ENCODE measurements around the gene CDC42SE1.

Gene CDC42SE1

DNA sequence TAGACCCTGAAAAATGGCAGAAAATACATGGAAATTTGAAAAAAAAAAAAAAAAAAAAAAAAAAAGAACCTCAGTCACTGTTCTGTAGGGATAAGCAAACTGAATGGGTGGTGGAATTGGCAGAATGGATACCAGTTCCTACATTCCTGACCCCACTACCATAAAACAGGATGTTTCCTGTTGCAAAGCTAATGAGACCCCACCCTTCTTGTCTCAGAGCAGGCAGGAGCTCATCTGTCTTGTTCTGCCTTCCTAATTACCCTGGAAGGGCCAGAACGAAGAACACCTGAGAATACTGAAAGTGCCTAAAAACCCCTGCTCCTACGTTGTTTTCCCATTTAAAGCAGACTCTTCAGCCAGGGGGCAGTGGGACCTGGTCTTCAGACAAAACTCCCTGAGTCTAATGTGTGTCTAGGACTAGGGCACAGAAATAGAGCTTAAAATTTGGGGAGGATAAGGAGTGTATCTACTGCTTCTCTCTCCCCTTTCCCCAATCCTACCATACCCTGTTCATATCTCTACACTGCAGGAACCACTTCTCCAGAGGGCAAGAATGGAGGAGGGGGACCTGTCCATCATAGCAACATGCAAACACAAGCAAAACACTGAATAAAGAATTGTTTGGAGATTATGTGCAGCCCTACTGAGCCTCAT, 7.9 kb downstream of the CDC42SE1 start:
- no peak for DNase-seq

DNA sequence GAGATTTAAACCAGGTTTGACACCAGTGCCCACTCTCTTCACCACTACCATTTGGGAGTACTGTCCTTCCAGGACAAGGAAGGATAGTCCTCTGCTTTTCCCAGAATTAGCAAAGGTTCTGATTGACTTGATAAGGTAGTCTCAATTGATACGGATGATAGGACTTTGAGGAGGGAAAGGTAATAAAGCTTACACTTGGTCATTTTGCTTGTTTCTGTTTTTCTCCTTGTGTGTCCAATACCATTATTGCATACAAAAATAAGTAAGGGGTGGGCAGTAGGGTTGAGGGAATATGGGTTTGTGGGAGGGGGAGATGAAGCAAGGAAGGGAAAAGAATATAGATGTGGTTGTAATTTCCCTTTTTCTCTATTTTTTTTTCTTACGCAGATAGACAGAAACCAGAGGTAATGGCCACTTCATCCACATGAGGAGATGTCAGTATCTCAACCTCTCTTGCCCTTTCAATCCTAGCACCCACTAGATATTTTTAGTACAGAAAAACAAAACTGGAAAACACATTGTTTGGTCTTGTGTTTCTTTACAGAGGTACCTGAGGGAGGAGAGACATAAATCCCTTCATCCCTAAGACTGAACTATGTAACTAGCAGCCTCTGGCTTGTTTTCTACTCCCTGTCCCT, 9.3 kb downstream of the CDC42SE1 start:
- DNase-seq: no peak

GRCh38 chr1:151049458-151049857, 10.0 kb downstream of the CDC42SE1 start:
- DNase-seq: no peak

DNA sequence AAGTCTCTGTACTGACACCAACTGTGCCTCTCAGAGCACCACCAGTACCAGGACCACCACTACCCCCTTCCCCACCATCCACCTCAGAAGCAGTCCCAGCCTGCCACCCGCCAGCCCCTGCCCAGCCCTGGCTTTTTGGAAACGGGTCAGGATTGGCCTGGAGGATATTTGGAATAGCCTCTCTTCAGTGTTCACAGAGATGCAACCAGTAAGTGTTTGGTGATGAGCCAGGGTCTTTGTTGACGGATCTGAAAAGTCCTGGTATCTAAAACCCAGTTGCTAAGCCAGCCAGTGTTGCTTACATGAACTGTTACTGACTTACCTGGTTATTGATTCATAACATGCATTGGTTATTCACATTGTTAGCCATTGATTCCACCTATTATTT, 10.8 kb downstream of the CDC42SE1 start:
- no peak for DNase-seq

DNA sequence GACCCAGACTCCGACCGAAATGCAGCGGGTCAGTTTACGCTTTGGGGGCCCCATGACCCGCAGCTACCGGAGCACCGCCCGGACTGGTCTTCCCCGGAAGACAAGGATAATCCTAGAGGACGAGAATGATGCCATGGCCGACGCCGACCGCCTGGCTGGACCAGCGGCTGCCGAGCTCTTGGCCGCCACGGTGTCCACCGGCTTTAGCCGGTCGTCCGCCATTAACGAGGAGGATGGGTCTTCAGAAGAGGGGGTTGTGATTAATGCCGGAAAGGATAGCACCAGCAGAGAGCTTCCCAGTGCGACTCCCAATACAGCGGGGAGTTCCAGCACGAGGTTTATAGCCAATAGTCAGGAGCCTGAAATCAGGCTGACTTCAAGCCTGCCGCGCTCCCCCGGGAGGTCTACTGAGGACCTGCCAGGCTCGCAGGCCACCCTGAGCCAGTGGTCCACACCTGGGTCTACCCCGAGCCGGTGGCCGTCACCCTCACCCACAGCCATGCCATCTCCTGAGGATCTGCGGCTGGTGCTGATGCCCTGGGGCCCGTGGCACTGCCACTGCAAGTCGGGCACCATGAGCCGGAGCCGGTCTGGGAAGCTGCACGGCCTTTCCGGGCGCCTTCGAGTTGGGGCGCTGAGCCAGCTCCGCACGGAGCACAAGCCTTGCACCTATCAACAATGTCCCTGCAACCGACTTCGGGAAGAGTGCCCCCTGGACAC, 11.3 kb downstream of the CDC42SE1 start:
- DNase-seq: no peak

- no peak for DNase-seq
These were observed 11.9 kb downstream of the CDC42SE1 start, which contains the start of gene C1orf56 for GRCh38 chr1:151047591-151047924. C1orf56 (plus strand) TSS chr1:151047751; CDS start chr1:151047848, 97 bp downstream.

DNA sequence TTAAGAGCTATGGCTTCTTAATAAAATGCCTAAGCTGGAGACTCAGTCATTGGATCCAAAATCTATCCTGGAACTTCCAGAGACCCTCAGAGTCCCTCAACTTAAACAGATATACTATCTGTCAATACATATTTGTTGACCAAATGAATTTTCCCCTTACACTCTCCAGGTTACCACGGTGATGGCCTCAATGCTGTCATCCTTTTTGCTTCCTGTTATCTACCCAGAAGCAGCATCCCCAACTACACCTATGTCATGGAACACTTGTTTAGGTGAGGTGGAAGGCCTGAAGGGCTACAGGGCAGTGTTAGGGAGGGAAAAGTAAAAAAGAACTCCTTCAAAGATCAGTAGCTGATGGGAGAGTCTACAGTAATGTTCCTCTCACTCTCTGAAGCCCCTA, 16.3 kb downstream of the CDC42SE1 start:
- DNase-seq: no peak

- no peak for DNase-seq
These were observed 19.9 kb downstream of the CDC42SE1 start for GRCh38 chr1:151039521-151039920.

DNA sequence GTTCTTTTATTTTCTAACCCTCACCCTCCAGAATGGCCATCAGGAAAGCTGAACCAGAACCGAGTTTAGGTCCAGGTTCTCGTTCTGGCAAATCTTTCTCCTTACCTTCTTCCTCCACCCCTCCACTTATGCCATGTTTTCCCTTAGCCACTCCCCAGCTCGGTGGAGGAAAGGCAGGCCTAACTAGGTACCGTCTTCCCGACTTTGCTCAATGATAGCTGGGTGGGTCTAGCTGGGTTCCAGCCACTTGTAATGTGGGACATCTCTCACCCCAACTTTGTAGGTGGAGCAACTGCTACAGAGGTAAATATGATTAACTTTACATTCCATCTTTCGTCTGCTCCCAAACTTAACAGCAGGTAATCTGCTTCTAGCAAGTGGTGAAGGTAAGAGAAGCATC, 22.4 kb downstream of the CDC42SE1 start:
- DNase-seq: no peak

DNA sequence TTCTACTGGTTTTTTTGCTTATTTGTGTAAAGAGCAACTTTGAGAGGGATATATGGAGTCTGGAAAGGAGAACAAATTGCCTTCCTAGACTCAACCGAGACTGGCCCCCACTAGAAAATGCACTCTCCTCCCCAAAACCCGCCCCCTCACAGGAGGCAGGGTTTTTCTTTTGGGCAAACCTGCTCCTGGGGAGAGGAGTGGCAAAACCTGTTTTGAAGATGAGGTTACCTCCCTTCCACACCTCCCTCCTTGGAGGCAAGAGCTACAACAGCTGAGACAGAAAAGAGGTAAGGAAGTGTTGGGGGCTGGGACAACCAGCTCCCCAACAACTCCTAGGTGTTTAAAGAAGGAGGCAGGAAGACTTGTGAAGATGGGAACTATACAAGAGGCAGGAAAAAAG, 23.1 kb downstream of the CDC42SE1 start, which contains the start of gene BNIPL:
Gene BNIPL (plus strand): TSS at position 231 of the 400 bp plus-strand sequence. CDS start 140 bp downstream, at position 371.
- DNase-seq: no peak

DNA sequence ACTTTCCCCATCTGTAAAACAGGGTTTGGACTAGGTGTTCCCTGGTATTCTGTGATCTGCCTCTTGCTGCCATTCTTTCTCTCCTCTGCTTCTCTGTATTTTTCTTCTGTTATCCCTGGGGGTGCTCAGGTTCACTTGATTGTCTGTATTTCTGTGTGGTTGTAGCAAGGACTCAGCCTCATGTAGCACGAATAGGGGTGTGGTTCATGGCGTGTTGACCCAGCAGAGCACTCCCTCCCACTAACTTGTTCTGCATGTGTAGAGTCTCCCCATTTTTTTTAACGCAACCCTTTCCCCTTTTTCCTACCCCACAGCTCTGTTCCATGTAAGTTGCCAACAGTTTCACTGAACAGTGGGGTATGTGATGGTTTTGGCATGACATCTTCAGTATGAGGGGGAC, 24.3 kb downstream of the CDC42SE1 start:
- DNase-seq: no peak

DNA sequence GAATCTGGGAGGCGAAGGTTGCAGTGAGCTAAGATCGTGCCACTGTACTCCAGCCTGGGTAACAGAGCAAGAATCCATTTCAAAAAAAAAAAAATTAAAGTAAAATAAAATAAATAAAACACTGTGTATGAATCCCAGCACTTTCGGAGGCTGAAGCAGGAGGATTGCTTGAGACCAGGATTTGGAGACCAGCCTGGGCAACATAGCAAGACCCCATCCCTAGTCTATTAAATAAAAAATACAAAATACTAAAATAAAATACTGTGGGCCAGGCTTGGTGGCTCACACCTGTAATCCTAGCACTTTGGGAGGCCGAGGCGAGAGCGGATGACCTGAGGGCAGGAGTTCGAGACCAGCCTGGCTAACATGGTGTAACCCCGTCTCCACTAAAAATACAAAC, 27.3 kb downstream of the CDC42SE1 start:
- DNase-seq: no peak

DNA sequence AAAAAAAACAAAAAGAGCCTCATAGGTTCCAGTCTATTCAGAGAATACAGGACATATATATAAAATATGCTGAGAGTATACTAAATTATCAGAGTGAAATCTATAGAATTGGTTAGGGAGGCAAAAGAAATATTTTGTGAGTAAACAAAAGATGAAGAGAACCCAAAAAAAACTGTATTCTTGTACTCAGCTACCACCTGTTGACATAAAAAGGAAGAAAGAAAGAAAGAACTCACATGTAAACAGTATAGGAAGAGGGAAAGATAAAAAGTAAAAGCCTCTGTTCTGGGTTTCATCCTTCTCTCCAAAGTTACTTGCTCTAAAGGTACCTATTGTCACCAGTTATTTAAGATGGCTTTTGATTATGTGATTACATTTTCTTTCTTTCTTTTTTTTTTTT, 33.0 kb downstream of the CDC42SE1 start:
- no peak for DNase-seq

- DNase-seq: no peak
These were observed 34.8 kb downstream of the CDC42SE1 start for GRCh38 chr1:151024540-151025146.

DNA sequence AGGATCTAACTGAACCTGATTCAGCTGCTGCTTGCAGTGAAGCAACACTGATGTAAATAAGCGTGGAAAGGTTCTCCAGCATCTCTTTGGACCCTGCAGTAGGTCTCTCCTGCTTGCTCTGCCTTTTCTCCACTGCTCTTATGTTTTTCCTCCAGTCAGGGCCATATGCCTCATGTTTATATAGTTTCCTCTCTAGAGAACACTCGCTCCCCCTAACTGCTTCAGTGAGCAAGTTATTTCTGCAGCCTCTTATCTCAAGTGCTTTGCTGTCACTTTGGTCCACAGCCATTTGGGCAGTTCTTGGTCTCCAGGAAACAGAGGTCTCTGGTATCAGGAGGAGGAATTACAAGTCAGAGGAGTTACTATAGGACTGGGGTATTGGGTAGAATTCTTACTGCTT, 45.9 kb downstream of the CDC42SE1 start:
- no peak for DNase-seq

DNA sequence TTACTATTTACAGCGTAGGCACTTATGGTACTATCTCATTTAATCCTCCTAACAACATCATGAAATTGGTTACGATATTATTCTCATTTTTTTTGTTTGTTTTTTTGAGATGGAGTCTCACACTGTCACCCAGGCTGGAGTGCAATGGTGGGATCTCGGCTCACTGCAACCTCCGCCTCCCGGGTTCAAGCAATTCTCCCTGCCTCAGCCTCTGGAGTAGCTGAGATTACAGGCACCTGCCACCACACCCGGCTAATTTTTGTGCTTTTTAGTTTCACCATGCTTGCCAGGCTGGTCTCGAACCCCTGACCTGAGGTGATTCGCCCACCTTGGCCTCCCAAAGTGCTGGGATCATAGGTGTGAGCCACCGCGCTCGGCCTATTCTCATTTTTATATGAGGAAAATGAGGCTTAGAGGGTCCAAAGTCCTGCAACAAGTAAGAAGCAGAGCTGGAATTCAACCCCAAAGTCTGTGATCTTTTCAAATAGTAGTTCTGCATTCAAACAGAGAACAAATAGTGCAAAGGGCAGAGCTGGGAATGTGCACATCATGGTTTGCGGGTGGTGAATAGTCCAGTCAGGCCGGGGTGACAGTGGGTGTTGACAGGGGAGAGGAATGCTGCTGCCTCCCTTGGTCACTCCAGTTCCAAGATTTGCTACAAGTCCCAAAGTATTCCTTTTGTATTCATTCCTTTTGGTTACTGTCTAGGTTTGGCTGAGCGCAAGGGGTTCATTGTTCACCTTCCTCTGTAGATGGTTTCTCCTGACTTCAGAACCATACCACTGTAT, 46.5 kb downstream of the CDC42SE1 start:
- no peak for DNase-seq

- no peak for DNase-seq
These were observed 48.1 kb downstream of the CDC42SE1 start for GRCh38 chr1:151011154-151011850.

GRCh38 chr1:151010346-151010726, 49.1 kb downstream of the CDC42SE1 start:
- DNase-seq: no peak

- DNase-seq: no peak
These were observed 49.6 kb downstream of the CDC42SE1 start for GRCh38 chr1:151009674-151010345.

DNA sequence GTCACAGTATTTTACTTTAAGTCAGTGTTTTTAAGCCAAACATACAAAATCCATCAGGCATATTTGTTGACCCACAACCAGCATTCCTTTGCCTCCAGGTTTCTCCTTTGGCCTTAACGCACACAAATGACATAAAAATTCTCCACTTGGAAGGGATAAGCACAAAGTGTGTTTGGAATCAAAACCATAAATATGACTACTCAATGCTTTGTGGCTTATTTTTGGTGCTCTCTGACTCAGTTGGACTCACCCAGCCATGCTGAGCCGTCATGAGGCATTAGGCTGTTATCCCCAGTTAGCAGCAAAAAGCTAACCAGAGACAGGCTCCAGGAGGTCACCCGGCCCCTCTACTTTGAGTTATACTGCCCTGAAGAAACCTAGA, 50.2 kb downstream of the CDC42SE1 start:
- DNase-seq: no peak

Measured in NCI-H1417 treated with DMSO at 0.1 percent for 48 hours (cell line).